GM12878 (cell line): ENCODE data around the gene MARCHF4. TPM values are rescaled to one million over a fixed set of nuclear protein-coding genes. Genes with fewer than 3 reads are reported as not detected.

ENCODE experiments used
- ATAC-seq: fragments of 200-7000 bp; cut with Tn5 transposase; 3 replicates; pipeline ENCODE4 v1.9.1; 2020; ENCODE audit warnings: mild to moderate bottlenecking, moderate library complexity
- BruUV-seq: library from RNA; stranded (reverse); fragments of 400-500 nt; replicated peaks from 2 replicates; lab custom pipeline; 2021; lab: Mats Ljungman, UMichigan
- CTCF ChIA-PET: fragments of 300-600 bp; sonication (Branson Sonifier 250); formaldehyde crosslinking; extraction: SDS; loops from one replicate; lab custom pipeline; 2021; ENCODE audit warnings: inconsistent platforms; lab: Yijun Ruan, JAX
- POLR2A ChIA-PET: fragments of 350-600 bp; formaldehyde crosslinking; extraction: SDS; loops from one replicate; lab custom pipeline; 2021; ENCODE audit warnings: inconsistent platforms; lab: Charles Lee
- RAD21 ChIA-PET: fragments of 300-600 bp; sonication (Branson Sonifier 250); formaldehyde crosslinking; loops from one replicate; lab custom pipeline; 2023; ENCODE audit warnings: antibody characterized with exemption; ENCODE audit not compliant: unreplicated experiment; lab: Charles Lee
- SMC1A ChIA-PET: fragments of 300-600 bp; sonication (Branson Sonifier 250); formaldehyde crosslinking; loops from one replicate; lab custom pipeline; 2023; ENCODE audit not compliant: unreplicated experiment, uncharacterized antibody; lab: Charles Lee
- DNase-seq: peaks from one replicate; pipeline ENCODE4 v3.0.0-alpha.2; 2011; ENCODE audit warnings: low read depth, low spot score
- FAIRE-seq: peaks from 3 replicates; lab custom pipeline; 2011; peaks lifted over from hg19 to GRCh38; lab: Jason Lieb, UNC
- H2AFZ ChIP-seq: 2 replicates; pipeline ENCODE4 v1.6.0; 2011; ENCODE audit warnings: low read depth, low read length, control low read depth; ENCODE audit not compliant: control insufficient read depth
- H3K27ac ChIP-seq: 2 replicates; pipeline ENCODE4 v1.5.1; 2011; ENCODE audit warnings: control low read depth; ENCODE audit not compliant: control insufficient read depth, insufficient read depth
- H3K27me3 ChIP-seq, 2 experiments: replicated peaks in 1 of 2; 2 replicates each; pipeline versions ENCODE4 v1.6.0 to v1.6.1; 2011; ENCODE audit warnings: low read length in 1 of 2; ENCODE audit not compliant: control insufficient read depth in 2 of 2, insufficient read depth in 2 of 2
- H3K36me3 ChIP-seq, 2 experiments: 2 replicates each; pipeline ENCODE4 v1.5.1; 2011; ENCODE audit warnings: low read length in 1 of 2; ENCODE audit not compliant: control insufficient read depth in 2 of 2, insufficient read depth in 2 of 2
- H3K4me1 ChIP-seq: 2 replicates; pipeline ENCODE4 v1.6.1; 2011; ENCODE audit warnings: mild to moderate bottlenecking, low read length, moderate library complexity, mixed read lengths; ENCODE audit not compliant: control insufficient read depth, insufficient read depth
- H3K4me2 ChIP-seq: 2 replicates; pipeline ENCODE4 v1.6.0; 2011; ENCODE audit warnings: control low read depth; ENCODE audit not compliant: control insufficient read depth, insufficient read depth
- H3K4me3 ChIP-seq: fragments of 200-600 bp; sonication (generic); 2 replicates; pipeline ENCODE4 v1.5.1; 2016
- H3K79me2 ChIP-seq: 2 replicates; pipeline ENCODE4 v1.6.0; 2011; ENCODE audit warnings: low read length; ENCODE audit not compliant: control insufficient read depth, insufficient read depth
- H3K9ac ChIP-seq: 2 replicates; pipeline ENCODE4 v1.8.0; 2011; ENCODE audit warnings: low read length, control low read depth, mixed read lengths; ENCODE audit not compliant: control insufficient read depth, insufficient read depth
- H3K9me3 ChIP-seq: replicated peaks from 3 replicates; pipeline ENCODE4 v1.5.1; 2011; ENCODE audit warnings: mild to moderate bottlenecking, low read length; ENCODE audit not compliant: control insufficient read depth, insufficient read depth
- H4K20me1 ChIP-seq: 2 replicates; pipeline ENCODE4 v1.6.0; 2011; ENCODE audit not compliant: control insufficient read depth, insufficient read depth
- BCLAF1 ChIP-seq: fragments of 450-650 bp; IDR thresholded peaks from 2 replicates; pipeline ENCODE4 v1.6.1; 2017; ENCODE audit warnings: antibody characterized with exemption, mild to moderate bottlenecking, moderate library complexity
- CBFB ChIP-seq: IDR thresholded peaks from 2 replicates; pipeline ENCODE4 v1.6.1; 2016; ENCODE audit warnings: antibody characterized with exemption, low read depth
- CBX5 ChIP-seq: sonication (generic); IDR thresholded peaks from 2 replicates; pipeline ENCODE4 v1.6.1; 2016; ENCODE audit warnings: low read depth, moderate library complexity, mild to moderate bottlenecking, inconsistent platforms
- CREM ChIP-seq: IDR thresholded peaks from 2 replicates; pipeline ENCODE4 v1.6.1; 2014; ENCODE audit warnings: antibody characterized with exemption, low read depth
- DPF2 ChIP-seq: fragments of 450-650 bp; IDR thresholded peaks from 2 replicates; pipeline ENCODE4 v1.6.1; 2017; ENCODE audit warnings: mild to moderate bottlenecking
- FOXK2 ChIP-seq: fragments of 450-650 bp; IDR thresholded peaks from 2 replicates; pipeline ENCODE4 v1.6.1; 2017; ENCODE audit warnings: mild to moderate bottlenecking, moderate library complexity
- MEF2A ChIP-seq: IDR thresholded peaks from 2 replicates; pipeline ENCODE4 v1.6.1; 2011; ENCODE audit warnings: low read depth, mild to moderate bottlenecking, low read length, moderate library complexity; ENCODE audit not compliant: insufficient read depth
- MXI1 ChIP-seq: fragments of 150-350 bp; IDR thresholded peaks from 2 replicates; pipeline ENCODE4 v1.6.1; 2011; ENCODE audit warnings: low read depth, mild to moderate bottlenecking, inconsistent platforms, low read length, improper control_type of control experiment
- NFXL1 ChIP-seq: fragments of 450-650 bp; IDR thresholded peaks from 2 replicates; pipeline ENCODE4 v1.6.1; 2017; ENCODE audit warnings: antibody characterized with exemption, mild to moderate bottlenecking, borderline replicate concordance
- POLR2AphosphoS2 ChIP-seq: IDR thresholded peaks from 2 replicates; pipeline ENCODE4 v1.6.1; 2011; ENCODE audit warnings: low read depth, mild to moderate bottlenecking, low read length, improper control_type of control experiment, moderate library complexity
- RFX5 ChIP-seq: IDR thresholded peaks from 2 replicates; pipeline ENCODE4 v1.6.1; 2011; ENCODE audit warnings: low read depth, low read length, improper control_type of control experiment
- SMAD5 ChIP-seq: IDR thresholded peaks from 2 replicates; pipeline ENCODE4 v1.6.1; 2016; ENCODE audit warnings: antibody characterized with exemption, low read depth
- SMARCA5 ChIP-seq: fragments of 450-650 bp; IDR thresholded peaks from 2 replicates; pipeline ENCODE4 v1.6.1; 2017; ENCODE audit warnings: mild to moderate bottlenecking
- TCF3 ChIP-seq: IDR thresholded peaks from 2 replicates; pipeline ENCODE4 v1.6.1; 2012; ENCODE audit warnings: low read depth, mild to moderate bottlenecking, low read length, borderline replicate concordance; ENCODE audit not compliant: insufficient read depth
- ZBED1 ChIP-seq: IDR thresholded peaks from 2 replicates; pipeline ENCODE4 v1.6.1; 2016; ENCODE audit warnings: borderline replicate concordance
- ZNF687 ChIP-seq: fragments of 450-650 bp; IDR thresholded peaks from 2 replicates; pipeline ENCODE4 v1.6.1; 2017; ENCODE audit warnings: mild to moderate bottlenecking, moderate library complexity
- ZSCAN29 ChIP-seq: fragments of 450-650 bp; IDR thresholded peaks from 2 replicates; pipeline ENCODE4 v1.6.1; 2017; ENCODE audit warnings: mild to moderate bottlenecking, moderate library complexity
- ZZZ3 ChIP-seq: IDR thresholded peaks from 2 replicates; pipeline ENCODE4 v1.6.1; 2011; ENCODE audit warnings: low read depth; ENCODE audit not compliant: control insufficient read depth, insufficient read length
- WGBS: methylation state at CpG from one replicate; pipeline ENCODE4 v1.1.6; 2016; ENCODE audit warnings: low lambda C conversion rate; ENCODE audit not compliant: insufficient replicate concordance, insufficient coverage; ENCODE audit errors: missing lambda C conversion rate; 5-methylcytosine and 5-hydroxymethylcytosine counted together
- in situ Hi-C: fragments of 300-500 bp; cut with MboI; formaldehyde crosslinking; loops from 9 replicates; pipeline ENCODE4 v1.14.3; 2018; ENCODE audit warnings: mixed read lengths
- intact Hi-C: fragments of 100-400 bp; cut with micrococcal nuclease; formaldehyde crosslinking; loops from one replicate; pipeline ENCODE4 v1.14.2; 2022; ENCODE audit not compliant: unreplicated experiment
- polyA plus RNA-seq, 11 experiments: library from polyadenylated mRNA; depleted of rRNA in 4 of 11; unstranded in 6 of 11; stranded (reverse) in 5 of 11; fragments of >200 nt; fragmentation: Nextera tagmentation in 4 of 11; fragmentation: Illumina TruSeq in 1 of 11; extraction: Ambion mirVana in 4 of 11; extraction: Trizol in 1 of 11; gene quantifications; 1 replicate in 1 of 11; 2 replicates in 10 of 11; pipeline versions ENCODE4 v1.2.1 to v1.2.3, GENCODE V29; 2011 to 2016; ENCODE audit warnings: inconsistent platforms in 2 of 11, missing spikeins in 2 of 11, low read depth in 1 of 11
- total RNA-seq, 4 experiments: library from RNA; depleted of rRNA in 3 of 4; stranded (reverse); fragments of >200 nt in 3 of 4; fragmentation: Illumina TruSeq in 1 of 4; extraction: Trizol in 1 of 4; gene quantifications; 2 replicates each; pipeline versions ENCODE4 v1.2.1 to v1.2.3, GENCODE V29; 2013 to 2021

MARCHF4 gene
- total and polyA plus RNA-seq, 10 of the 15 experiments (the other 5 are each of a cell fraction or from before 2014, with no cell fraction given), result not detected

GRCh38 chr2:216420367-216421101, 48.3 kb upstream of the MARCHF4 start:
- intact Hi-C loops (no loop called here), in situ Hi-C loops (no loop called here)
- Histone ChIP-seq H3K4me1 (peaks cover 13% of the 10 kb centered on the region), H4K20me1 (no peaks in the 10 kb centered on the region), H2AFZ (no peak overlapping the region), H3K36me3 (peaks cover 10 to 36% of the 10 kb centered on the region in 2 experiments), H3K79me2 (no peaks in the 10 kb centered on the region), H3K9me3 (peaks cover 6% of the 10 kb centered on the region; the same call in 2 of the 3 replicates), H3K27me3 (no peaks in the 10 kb centered on the region), H3K4me3 (no peak overlapping the region), H3K27ac (no peak overlapping the region), H3K4me2 (no peak overlapping the region), H3K9ac (no peak overlapping the region)
- ATAC-seq (no peak), FAIRE-seq (no peak), DNase-seq (no peak)
- ChIA-PET CTCF (interaction anchor here (1.2 to 1.8 kb wide), 3 partner anchors 16 to 28 kb away, joined by 3 to 9 read pairs (median 5); no protein-coding TSS in a partner anchor), RAD21 (no interaction called here), POLR2A (no interaction called here), SMC1A (no interaction called here)
- no TSS peak for BruUV-seq
- no peak for TF ChIP-seq NFXL1
- TF ChIP-seq RFX5, result no peak
- TF ChIP-seq DPF2, result no peak
- TF ChIP-seq CREM, result no peak
- TF ChIP-seq MXI1, result no peak
- TF ChIP-seq SMAD5, result no peak
- no peak for TF ChIP-seq TCF3
- TF ChIP-seq CBX5, result no peak
- no peak for TF ChIP-seq SMARCA5
- no peak for TF ChIP-seq ZZZ3
- TF ChIP-seq CBFB, result no peak
- TF ChIP-seq MEF2A, result no peak
- TF ChIP-seq ZBED1, result no peak
- no peak for TF ChIP-seq ZNF687
- TF ChIP-seq FOXK2, result no peak
- no peak for TF ChIP-seq BCLAF1
- no peak for TF ChIP-seq POLR2AphosphoS2
- TF ChIP-seq ZSCAN29, result no peak
- 90% methylated on average over 9 of the region's 9 CpGs for WGBS
